ENCODE data around the gene DEPP1. TPM values are rescaled to one million over a fixed set of nuclear protein-coding genes. Genes with fewer than 3 reads are reported as not detected.

Gene DEPP1
- total and polyA plus RNA-seq, 2 of the 13 experiments (the other 11 are each of a cell fraction or from before 2014, with no cell fraction given): 14.8 to 270 TPM

DNA sequence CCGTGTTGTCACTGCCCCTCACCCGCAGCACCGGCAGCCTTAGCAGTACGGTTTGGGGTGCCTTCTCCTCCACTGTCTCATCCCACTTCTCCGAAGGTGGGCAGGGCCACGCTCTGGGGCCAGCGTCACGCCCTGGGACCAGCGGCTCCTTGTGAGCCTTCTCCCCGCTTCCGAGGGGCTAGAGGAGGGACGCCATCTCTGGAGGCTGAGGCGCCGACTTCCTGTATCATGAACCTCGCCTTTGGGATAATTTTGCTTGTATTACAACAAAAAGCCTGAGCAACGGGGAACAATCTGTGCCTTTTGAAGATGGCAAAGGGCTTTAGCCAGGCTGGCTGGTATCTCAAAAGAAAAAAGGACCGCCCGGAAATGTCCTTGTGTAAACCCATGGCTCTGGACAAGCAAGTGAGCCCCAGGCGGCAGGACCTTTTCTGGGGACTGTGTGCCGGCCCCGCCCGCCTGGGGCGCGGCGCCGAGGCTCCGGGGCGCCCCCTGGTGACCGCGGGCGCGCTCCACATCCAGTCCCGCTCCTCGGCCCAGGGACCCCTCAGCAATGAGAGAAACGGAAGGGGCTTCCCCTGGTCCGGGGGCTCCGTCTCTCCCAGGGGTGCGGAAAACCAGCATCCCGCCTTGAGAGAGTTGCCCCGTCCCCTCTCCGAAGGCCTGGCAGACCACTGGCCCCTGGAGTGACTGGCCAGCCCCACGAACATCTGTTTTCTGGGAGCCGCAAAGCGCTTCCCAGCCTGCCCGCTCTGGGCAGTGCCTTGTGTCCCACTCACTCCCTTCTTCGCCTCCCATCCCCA, 3.8 kb downstream of the DEPP1 start (continued):
- TF ChIP-seq, protein P1, sequence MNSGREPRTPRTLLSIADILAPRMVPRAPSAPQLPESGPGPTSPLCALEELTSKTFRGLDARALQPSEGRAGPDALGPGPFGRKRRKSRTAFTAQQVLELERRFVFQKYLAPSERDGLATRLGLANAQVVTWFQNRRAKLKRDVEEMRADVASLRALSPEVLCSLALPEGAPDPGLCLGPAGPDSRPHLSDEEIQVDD (CRISPR knock-in tag; IDR thresholded peaks at IDR 0.05; ENCODE audit: borderline replicate concordance): no peak
- TF ChIP-seq ETS1 (CRISPR knock-in tag; IDR thresholded peaks at IDR 0.05) (no peak), HOXA9 (CRISPR knock-in tag; IDR thresholded peaks at IDR 0.05; ENCODE audit: borderline replicate concordance) (no peak), ZNF205 (CRISPR knock-in tag; IDR thresholded peaks at IDR 0.05) (no peak), TEAD2 (CRISPR knock-in tag; IDR thresholded peaks at IDR 0.05) (0 out of 2 replicates have a peak, but pooled peaks have one; percentile 44), SKIL (CRISPR knock-in tag; IDR thresholded peaks at IDR 0.05; ENCODE audit: borderline replicate concordance) (no peak), ZSCAN30 (CRISPR knock-in tag; IDR thresholded peaks at IDR 0.05) (no peak), FOXP1 (IDR thresholded peaks at IDR 0.05) (no peak), FOXP1 (CRISPR knock-in tag; IDR thresholded peaks at IDR 0.05) (no peak), CREB1 (IDR thresholded peaks at IDR 0.05) (no peak), CREB1 (CRISPR knock-in tag; IDR thresholded peaks at IDR 0.05) (no peak), SMAD1 (CRISPR knock-in tag; IDR thresholded peaks at IDR 0.05; ENCODE audit: borderline replicate concordance, low read depth) (no peak), ZNF670 (CRISPR knock-in tag; IDR thresholded peaks at IDR 0.05; ENCODE audit: borderline replicate concordance) (0 out of 2 replicates have a peak, but pooled peaks have one; percentile 19), SALL2 (CRISPR knock-in tag; IDR thresholded peaks at IDR 0.05) (no peak), SRSF9 (IDR thresholded peaks at IDR 0.05; ENCODE audit: borderline replicate concordance, insufficient read depth, low read depth, low read length, poor library complexity, severe bottlenecking) (no peak), SMYD3 (CRISPR knock-in tag; IDR thresholded peaks at IDR 0.05) (no peak), RXRB (CRISPR knock-in tag; IDR thresholded peaks at IDR 0.05; ENCODE audit: borderline replicate concordance) (peak; percentile 43; the same call in 1 of the 2 replicates), ZNF12 (CRISPR knock-in tag; IDR thresholded peaks at IDR 0.05) (no peak), HMGXB4 (CRISPR knock-in tag; IDR thresholded peaks at IDR 0.05; ENCODE audit: borderline replicate concordance in 1 of 2, low read depth in 1 of 2) (peak in 1 of 2 experiments; percentile 64; a peak in 1 of 4 replicates), ZNF720 (CRISPR knock-in tag; IDR thresholded peaks at IDR 0.05) (no peak)
- TF ChIP-seq, protein P2, sequence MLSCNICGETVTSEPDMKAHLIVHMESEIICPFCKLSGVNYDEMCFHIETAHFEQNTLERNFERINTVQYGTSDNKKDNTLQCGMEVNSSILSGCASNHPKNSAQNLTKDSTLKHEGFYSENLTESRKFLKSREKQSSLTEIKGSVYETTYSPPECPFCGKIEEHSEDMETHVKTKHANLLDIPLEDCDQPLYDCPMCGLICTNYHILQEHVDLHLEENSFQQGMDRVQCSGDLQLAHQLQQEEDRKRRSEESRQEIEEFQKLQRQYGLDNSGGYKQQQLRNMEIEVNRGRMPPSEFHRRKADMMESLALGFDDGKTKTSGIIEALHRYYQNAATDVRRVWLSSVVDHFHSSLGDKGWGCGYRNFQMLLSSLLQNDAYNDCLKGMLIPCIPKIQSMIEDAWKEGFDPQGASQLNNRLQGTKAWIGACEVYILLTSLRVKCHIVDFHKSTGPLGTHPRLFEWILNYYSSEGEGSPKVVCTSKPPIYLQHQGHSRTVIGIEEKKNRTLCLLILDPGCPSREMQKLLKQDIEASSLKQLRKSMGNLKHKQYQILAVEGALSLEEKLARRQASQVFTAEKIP (CRISPR knock-in tag; IDR thresholded peaks at IDR 0.05; ENCODE audit: borderline replicate concordance): no peak
